ENCODE results near the gene DYRK1A. TPM values are rescaled to one million over a fixed set of nuclear protein-coding genes. Genes with fewer than 3 reads are reported as not detected.

DYRK1A gene
- total RNA-seq, 1 experiment from 2014 or later: 35.5 TPM

GRCh38 chr21:37460196-37460595 is 93.6 kb downstream of the DYRK1A start:
- Histone ChIP-seq H3K9me2 (ENCODE audit: insufficient read depth) (no peaks in the 10 kb centered on the region), H3K4me2 (no peak overlapping the region), H3K27me3 (ENCODE audit: insufficient read depth, low read depth) (no peaks in the 10 kb centered on the region), H3F3A (ENCODE audit: insufficient read depth, low read depth) (peaks cover 6% of the 10 kb centered on the region; the same call in 1 of the 2 replicates), H3K79me2 (ENCODE audit: low read depth) (peaks cover 87% of the 10 kb centered on the region), H3K9me3 (ENCODE audit: insufficient read depth, low read depth) (no peaks in the 10 kb centered on the region), H3K4me3 (no peak overlapping the region), H3K36me3 (ENCODE audit: low read depth) (no peaks in the 10 kb centered on the region), H3K27ac (no peak overlapping the region), H4K20me1 (ENCODE audit: insufficient read depth) (no peaks in the 10 kb centered on the region), H2AFZ (no peak overlapping the region), H3K4me1 (replicated peaks; ENCODE audit: insufficient read depth) (peaks cover 4% of the 10 kb centered on the region; the same call in 1 of the 2 replicates)
- TF ChIP-seq EZH2 (IDR thresholded peaks at IDR 0.05; ENCODE audit: low read depth) (no peak), CTCF (conservative IDR thresholded peaks at IDR 0.05) (no peak)
- no TSS peak for BruUV-seq (replicated peaks)
- intact Hi-C loops (cut with micrococcal nuclease; ENCODE audit: unreplicated experiment): no loop called here
- CTCF ChIA-PET: no interaction called here
- POLR2A ChIA-PET (ENCODE audit: unreplicated experiment): no interaction called here
- DNase-seq: no peak

- no peak for TF ChIP-seq CTCF (conservative IDR thresholded peaks at IDR 0.05)
- no peak for TF ChIP-seq EZH2 (IDR thresholded peaks at IDR 0.05; ENCODE audit: low read depth)
- Histone ChIP-seq H3K4me3 (no peak overlapping the region), H3F3A (ENCODE audit: insufficient read depth, low read depth) (peaks cover 6% of the 10 kb centered on the region; the same call in 1 of the 2 replicates), H3K9me2 (ENCODE audit: insufficient read depth) (no peaks in the 10 kb centered on the region), H4K20me1 (ENCODE audit: insufficient read depth) (no peaks in the 10 kb centered on the region; the same call in 1 of the 2 replicates), H3K4me2 (no peak overlapping the region), H3K9me3 (ENCODE audit: insufficient read depth, low read depth) (no peaks in the 10 kb centered on the region), H3K36me3 (ENCODE audit: low read depth) (no peaks in the 10 kb centered on the region), H3K27me3 (ENCODE audit: insufficient read depth, low read depth) (no peaks in the 10 kb centered on the region), H3K79me2 (ENCODE audit: low read depth) (peaks cover 87% of the 10 kb centered on the region), H3K27ac (no peak overlapping the region), H2AFZ (no peak overlapping the region), H3K4me1 (replicated peaks; ENCODE audit: insufficient read depth) (no peaks in the 10 kb centered on the region)
- no peak for DNase-seq
- ChIA-PET CTCF (no interaction called here), POLR2A (ENCODE audit: unreplicated experiment) (no interaction called here)
- intact Hi-C loops (cut with micrococcal nuclease; ENCODE audit: unreplicated experiment): no loop called here
- BruUV-seq (replicated peaks): no TSS peak
Observed at GRCh38 chr21:37461479-37461878, 94.9 kb downstream of the DYRK1A start.

GRCh38 chr21:37462087-37462861 is 95.7 kb downstream of the DYRK1A start:
- Histone ChIP-seq H3K79me2 (ENCODE audit: low read depth) (peaks cover 89% of the 10 kb centered on the region), H3K27me3 (ENCODE audit: insufficient read depth, low read depth) (no peaks in the 10 kb centered on the region), H2AFZ (no peak overlapping the region), H4K20me1 (ENCODE audit: insufficient read depth) (no peaks in the 10 kb centered on the region; the same call in 1 of the 2 replicates), H3F3A (ENCODE audit: insufficient read depth, low read depth) (peaks cover 6% of the 10 kb centered on the region; the same call in 1 of the 2 replicates), H3K4me2 (no peak overlapping the region), H3K9me3 (ENCODE audit: insufficient read depth, low read depth) (no peaks in the 10 kb centered on the region), H3K36me3 (ENCODE audit: low read depth) (no peaks in the 10 kb centered on the region), H3K27ac (no peak overlapping the region), H3K9me2 (ENCODE audit: insufficient read depth) (no peaks in the 10 kb centered on the region), H3K4me3 (no peak overlapping the region), H3K4me1 (replicated peaks; ENCODE audit: insufficient read depth) (no peaks in the 10 kb centered on the region)
- ChIA-PET POLR2A (ENCODE audit: unreplicated experiment) (interaction anchor here (0.7 kb wide), 1 partner anchor 35 kb away, joined by 3 read pairs; no protein-coding TSS in a partner anchor), CTCF (interaction anchor here (0.7 kb wide), 1 partner anchor 59 kb away, joined by 3 read pairs; no protein-coding TSS in a partner anchor)
- BruUV-seq (replicated peaks): no TSS peak
- DNase-seq: no peak
- no peak for TF ChIP-seq EZH2 (IDR thresholded peaks at IDR 0.05; ENCODE audit: low read depth)
- no peak for TF ChIP-seq CTCF (conservative IDR thresholded peaks at IDR 0.05)
- intact Hi-C loops (cut with micrococcal nuclease; ENCODE audit: unreplicated experiment): no loop called here
